SK-N-SH treated with all-trans-retinoic acid at 6 μM for 48 hours (cell line): Measurements from ENCODE around the gene PRPH2.

ENCODE experiments used
- ATAC-seq: fragments of 200-7000 bp; cut with Tn5 transposase; 3 replicates; pipeline ENCODE4 v1.9.1; 2020; ENCODE audit warnings: mild to moderate bottlenecking, moderate library complexity
- ARNTL ChIP-seq: fragments of 450-650 bp; formaldehyde crosslinking; IDR thresholded peaks from 2 replicates; pipeline ENCODE4 v1.5.0; 2020; ENCODE audit warnings: low read depth, mild to moderate bottlenecking, moderate library complexity, borderline replicate concordance
- BACH2 ChIP-seq: fragments of 250-450 bp; sonication (Bioruptor Pico); IDR thresholded peaks from 2 replicates; pipeline ENCODE4 v1.9.0; 2021; ENCODE audit warnings: mild to moderate bottlenecking, borderline replicate concordance
- CSDC2 ChIP-seq: fragments of 250-450 bp; sonication (Bioruptor Pico); IDR thresholded peaks from 2 replicates; pipeline ENCODE4 v1.5.0; 2020; ENCODE audit warnings: mild to moderate bottlenecking, moderate library complexity
- GLIS3 ChIP-seq: fragments of 250-450 bp; sonication (Bioruptor Pico); IDR thresholded peaks from 2 replicates; pipeline ENCODE4 v1.5.0; 2020; ENCODE audit warnings: mild to moderate bottlenecking, moderate library complexity
- ISL1 ChIP-seq: fragments of 250-450 bp; sonication (Bioruptor Pico); IDR thresholded peaks from 2 replicates; pipeline ENCODE4 v2.1.2; 2022; ENCODE audit warnings: mild to moderate bottlenecking, moderate library complexity
- POU6F1 ChIP-seq: fragments of 250-450 bp; sonication (Bioruptor Pico); IDR thresholded peaks from 2 replicates; pipeline ENCODE4 v1.8.0; 2021; ENCODE audit warnings: low read depth, mild to moderate bottlenecking, moderate library complexity, borderline replicate concordance
- RARB ChIP-seq: fragments of 250-450 bp; sonication (Bioruptor Pico); IDR thresholded peaks from 2 replicates; pipeline ENCODE4 v1.8.0; 2021; ENCODE audit warnings: mild to moderate bottlenecking, moderate library complexity
- SNAI2 ChIP-seq: fragments of 250-450 bp; sonication (Bioruptor Pico); IDR thresholded peaks from 2 replicates; pipeline ENCODE4 v1.5.0; 2020; ENCODE audit warnings: mild to moderate bottlenecking, moderate library complexity
- TSHZ2 ChIP-seq: fragments of 250-450 bp; sonication (Bioruptor Pico); IDR thresholded peaks from 2 replicates; pipeline ENCODE4 v1.5.0; 2020; ENCODE audit warnings: mild to moderate bottlenecking, moderate library complexity
- ZC3H10 ChIP-seq: fragments of 250-450 bp; sonication (Bioruptor Pico); IDR thresholded peaks from 2 replicates; pipeline ENCODE4 v1.5.1; 2021; ENCODE audit warnings: mild to moderate bottlenecking, moderate library complexity
- ZFP3 ChIP-seq: fragments of 250-450 bp; sonication (Bioruptor Pico); IDR thresholded peaks from 2 replicates; pipeline ENCODE4 v1.5.0; 2020; ENCODE audit warnings: mild to moderate bottlenecking, moderate library complexity
- ZFP30 ChIP-seq: fragments of 450-650 bp; formaldehyde crosslinking; IDR thresholded peaks from 2 replicates; pipeline ENCODE4 v1.5.0; 2022; ENCODE audit warnings: mild to moderate bottlenecking, moderate library complexity
- ZNF565 ChIP-seq: fragments of 450-650 bp; formaldehyde crosslinking; conservative IDR thresholded peaks from 2 replicates; pipeline ENCODE4 v1.5.0; 2020; ENCODE audit warnings: low read depth, mild to moderate bottlenecking, moderate library complexity
- ZNF70 ChIP-seq: fragments of 450-650 bp; formaldehyde crosslinking; IDR thresholded peaks from 2 replicates; pipeline ENCODE4 v1.5.0; 2020; ENCODE audit warnings: mild to moderate bottlenecking, moderate library complexity
- ZNF8 ChIP-seq: fragments of 450-650 bp; formaldehyde crosslinking; IDR thresholded peaks from 2 replicates; pipeline ENCODE4 v1.5.0; 2020; ENCODE audit warnings: mild to moderate bottlenecking, moderate library complexity
- TF ChIP-seq, protein P1 (sequence below): fragments of 250-450 bp; sonication (Bioruptor Pico); IDR thresholded peaks from 2 replicates; pipeline ENCODE4 v1.8.0; 2020; ENCODE audit warnings: mild to moderate bottlenecking, moderate library complexity, borderline replicate concordance
- TF ChIP-seq, protein P2 (sequence below): fragments of 250-450 bp; sonication (Bioruptor Pico); IDR thresholded peaks from 2 replicates; pipeline ENCODE4 v1.5.1; 2020; ENCODE audit warnings: low read depth, mild to moderate bottlenecking, moderate library complexity

Gene PRPH2

DNA sequence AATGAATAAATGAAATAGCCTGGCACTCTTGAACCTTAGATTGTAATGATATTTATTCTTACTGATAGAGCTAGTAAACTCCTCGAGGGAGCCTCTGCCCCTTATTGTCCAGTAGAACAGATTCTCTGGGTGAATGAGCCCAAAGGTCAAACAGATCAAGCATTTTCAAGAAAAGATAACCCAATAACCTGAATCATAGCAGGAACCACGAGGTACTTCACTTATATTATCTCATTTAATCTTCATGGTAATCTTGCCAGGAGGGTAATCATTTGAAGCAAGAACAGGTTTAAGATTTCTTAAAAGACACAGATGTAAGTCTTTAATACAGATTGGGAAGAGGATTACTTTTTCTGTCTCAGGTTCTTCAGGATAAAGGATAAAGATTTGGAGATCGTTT lies 40.6 kb upstream of the PRPH2 start:
- ATAC-seq: no peak

DNA sequence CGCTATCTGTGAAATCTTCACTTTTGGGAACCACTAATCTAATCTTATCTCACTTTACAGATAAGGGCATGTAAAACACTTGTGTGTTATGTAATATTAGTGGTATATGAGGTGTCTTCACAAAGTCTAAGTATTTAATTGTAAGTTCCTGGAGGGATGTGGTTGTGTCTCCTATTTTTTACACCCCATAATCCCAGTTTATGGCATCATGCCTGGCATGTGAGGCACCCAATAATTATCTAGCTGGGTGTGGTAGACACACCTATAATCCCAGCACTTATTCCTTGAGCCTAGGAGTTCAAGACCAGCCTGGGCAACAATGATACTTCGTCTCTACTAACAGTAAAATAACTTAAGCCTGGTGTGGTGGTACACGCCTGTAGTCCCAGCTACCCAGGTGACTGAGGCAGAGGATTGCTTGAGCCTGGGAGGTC lies 40.0 kb upstream of the PRPH2 start:
- TF ChIP-seq ZNF565 (CRISPR knock-in tag) (no peak), ARNTL (CRISPR knock-in tag) (no peak), ZFP3 (CRISPR knock-in tag) (no peak), ZNF70 (no peak), ZC3H10 (CRISPR knock-in tag) (no peak), ISL1 (CRISPR knock-in tag) (no peak)
- TF ChIP-seq, protein P1, sequence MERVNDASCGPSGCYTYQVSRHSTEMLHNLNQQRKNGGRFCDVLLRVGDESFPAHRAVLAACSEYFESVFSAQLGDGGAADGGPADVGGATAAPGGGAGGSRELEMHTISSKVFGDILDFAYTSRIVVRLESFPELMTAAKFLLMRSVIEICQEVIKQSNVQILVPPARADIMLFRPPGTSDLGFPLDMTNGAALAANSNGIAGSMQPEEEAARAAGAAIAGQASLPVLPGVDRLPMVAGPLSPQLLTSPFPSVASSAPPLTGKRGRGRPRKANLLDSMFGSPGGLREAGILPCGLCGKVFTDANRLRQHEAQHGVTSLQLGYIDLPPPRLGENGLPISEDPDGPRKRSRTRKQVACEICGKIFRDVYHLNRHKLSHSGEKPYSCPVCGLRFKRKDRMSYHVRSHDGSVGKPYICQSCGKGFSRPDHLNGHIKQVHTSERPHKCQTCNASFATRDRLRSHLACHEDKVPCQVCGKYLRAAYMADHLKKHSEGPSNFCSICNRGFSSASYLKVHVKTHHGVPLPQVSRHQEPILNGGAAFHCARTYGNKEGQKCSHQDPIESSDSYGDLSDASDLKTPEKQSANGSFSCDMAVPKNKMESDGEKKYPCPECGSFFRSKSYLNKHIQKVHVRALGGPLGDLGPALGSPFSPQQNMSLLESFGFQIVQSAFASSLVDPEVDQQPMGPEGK (CRISPR knock-in tag): no peak
- ATAC-seq: no peak

More for the DNA sequence above, 40.6 kb upstream of the PRPH2 start:
- no peak for TF ChIP-seq POU6F1
- TF ChIP-seq ZC3H10 (CRISPR knock-in tag): no peak
- TF ChIP-seq ZFP30 (CRISPR knock-in tag): no peak
- no peak for TF ChIP-seq CSDC2 (CRISPR knock-in tag)
- TF ChIP-seq, all 23 proteins: peak for 0

DNA sequence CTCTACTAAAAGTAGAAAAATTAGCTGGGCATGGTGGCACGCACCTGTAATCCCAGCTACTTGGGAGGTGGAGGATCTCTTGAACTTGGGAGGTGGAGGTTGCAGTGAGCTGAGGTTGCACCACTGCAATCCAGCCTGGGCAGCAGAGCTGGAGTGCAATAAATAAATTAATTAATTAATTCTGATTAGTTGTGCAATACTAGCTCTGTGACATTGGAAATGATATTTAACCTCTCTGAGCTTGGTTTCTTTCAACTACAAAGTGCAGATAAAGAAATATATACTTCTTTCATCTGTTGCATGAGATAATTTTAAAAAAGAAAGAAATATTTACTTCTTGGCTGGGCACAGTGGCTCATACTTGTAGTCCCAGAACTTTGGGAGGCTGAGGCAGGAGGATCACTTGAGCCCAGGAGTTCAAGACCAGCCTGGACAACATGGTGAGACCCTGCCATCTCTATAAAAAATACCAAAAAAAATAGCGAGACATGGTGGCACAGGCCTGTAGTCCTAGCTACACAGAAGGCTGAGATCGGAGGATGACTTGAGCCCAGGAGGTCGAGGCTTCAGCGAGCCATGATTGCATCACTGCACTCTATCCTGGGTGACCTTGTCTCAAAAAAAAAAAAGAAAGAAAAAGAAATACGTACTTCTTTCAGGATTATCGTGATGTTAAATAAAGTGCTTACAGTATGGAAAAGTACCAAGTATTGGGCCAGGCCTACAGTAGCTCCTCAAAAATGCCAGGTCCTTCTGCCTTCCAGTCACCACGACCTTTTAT lies 39.1 kb upstream of the PRPH2 start:
- no peak for ATAC-seq
- TF ChIP-seq ARNTL (CRISPR knock-in tag): no peak

DNA sequence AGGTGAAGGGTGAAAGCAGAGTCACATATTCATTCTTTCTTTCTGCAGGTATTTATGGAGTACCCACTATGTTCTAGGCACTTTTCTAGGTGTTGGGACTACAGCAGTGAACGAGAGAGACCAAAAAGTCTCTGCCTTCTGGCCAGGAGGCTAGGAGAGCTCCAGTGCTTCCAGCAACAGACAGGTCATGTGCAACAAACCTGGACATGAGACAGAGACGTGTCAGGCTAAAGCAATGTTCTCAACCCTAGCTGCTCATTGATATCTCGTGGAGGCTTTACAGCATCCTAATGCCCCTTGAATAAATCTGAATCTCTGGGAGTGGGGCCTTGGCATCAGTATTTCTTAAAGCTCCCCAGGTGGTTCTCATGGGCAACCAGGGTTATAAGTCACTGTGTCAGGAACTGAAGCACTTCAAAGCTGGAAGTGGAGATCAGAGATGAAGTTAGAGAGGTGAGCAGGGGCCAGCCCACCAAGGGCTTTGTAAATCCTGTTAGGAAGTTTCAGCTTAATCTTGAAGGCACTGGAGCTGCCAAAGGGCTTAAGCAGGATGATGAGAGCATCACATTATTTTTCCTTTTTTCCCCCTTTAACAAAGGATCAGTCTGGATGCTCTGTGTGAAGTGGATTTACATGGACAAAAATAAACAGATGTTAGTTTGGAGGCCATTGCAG lies 36.5 kb upstream of the PRPH2 start:
- TF ChIP-seq ZNF70 (no peak), TSHZ2 (CRISPR knock-in tag) (no peak), RARB (CRISPR knock-in tag) (no peak), GLIS3 (CRISPR knock-in tag) (no peak), ZNF8 (CRISPR knock-in tag) (no peak), ZFP30 (CRISPR knock-in tag) (no peak), SNAI2 (no peak), ISL1 (CRISPR knock-in tag) (no peak), BACH2 (no peak)
- TF ChIP-seq, protein P1 (CRISPR knock-in tag): no peak
- TF ChIP-seq, protein P2, sequence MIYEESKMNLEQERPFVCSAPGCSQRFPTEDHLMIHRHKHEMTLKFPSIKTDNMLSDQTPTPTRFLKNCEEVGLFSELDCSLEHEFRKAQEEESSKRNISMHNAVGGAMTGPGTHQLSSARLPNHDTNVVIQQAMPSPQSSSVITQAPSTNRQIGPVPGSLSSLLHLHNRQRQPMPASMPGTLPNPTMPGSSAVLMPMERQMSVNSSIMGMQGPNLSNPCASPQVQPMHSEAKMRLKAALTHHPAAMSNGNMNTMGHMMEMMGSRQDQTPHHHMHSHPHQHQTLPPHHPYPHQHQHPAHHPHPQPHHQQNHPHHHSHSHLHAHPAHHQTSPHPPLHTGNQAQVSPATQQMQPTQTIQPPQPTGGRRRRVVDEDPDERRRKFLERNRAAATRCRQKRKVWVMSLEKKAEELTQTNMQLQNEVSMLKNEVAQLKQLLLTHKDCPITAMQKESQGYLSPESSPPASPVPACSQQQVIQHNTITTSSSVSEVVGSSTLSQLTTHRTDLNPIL: no peak
- no peak for ATAC-seq
